GM12878 (cell line): ENCODE results near the gene ITGAV. TPM values are rescaled to one million over a fixed set of nuclear protein-coding genes. Genes with fewer than 3 reads are reported as not detected.

Experiments
- ATAC-seq: fragments of 200-7000 bp; cut with Tn5 transposase; 3 replicates; pipeline ENCODE4 v1.9.1; 2020; ENCODE audit warnings: mild to moderate bottlenecking, moderate library complexity
- BruUV-seq: library from RNA; stranded (reverse); fragments of 400-500 nt; replicated peaks from 2 replicates; lab custom pipeline; 2021; lab: Mats Ljungman, UMichigan
- CTCF ChIA-PET: fragments of 300-600 bp; sonication (Branson Sonifier 250); formaldehyde crosslinking; extraction: SDS; loops from one replicate; lab custom pipeline; 2021; ENCODE audit warnings: inconsistent platforms; lab: Yijun Ruan, JAX
- POLR2A ChIA-PET: fragments of 350-600 bp; formaldehyde crosslinking; extraction: SDS; loops from one replicate; lab custom pipeline; 2021; ENCODE audit warnings: inconsistent platforms; lab: Charles Lee
- RAD21 ChIA-PET: fragments of 300-600 bp; sonication (Branson Sonifier 250); formaldehyde crosslinking; loops from one replicate; lab custom pipeline; 2023; ENCODE audit warnings: antibody characterized with exemption; ENCODE audit not compliant: unreplicated experiment; lab: Charles Lee
- SMC1A ChIA-PET: fragments of 300-600 bp; sonication (Branson Sonifier 250); formaldehyde crosslinking; loops from one replicate; lab custom pipeline; 2023; ENCODE audit not compliant: unreplicated experiment, uncharacterized antibody; lab: Charles Lee
- DNase-seq: peaks from one replicate; pipeline ENCODE4 v3.0.0-alpha.2; 2011; ENCODE audit warnings: low read depth, low spot score
- FAIRE-seq: peaks from 3 replicates; lab custom pipeline; 2011; peaks lifted over from hg19 to GRCh38; lab: Jason Lieb, UNC
- H2AFZ ChIP-seq: 2 replicates; pipeline ENCODE4 v1.6.0; 2011; ENCODE audit warnings: low read depth, low read length, control low read depth; ENCODE audit not compliant: control insufficient read depth
- H3K27ac ChIP-seq: 2 replicates; pipeline ENCODE4 v1.5.1; 2011; ENCODE audit warnings: control low read depth; ENCODE audit not compliant: control insufficient read depth, insufficient read depth
- H3K27me3 ChIP-seq, 2 experiments: replicated peaks in 1 of 2; 2 replicates each; pipeline versions ENCODE4 v1.6.0 to v1.6.1; 2011; ENCODE audit warnings: low read length in 1 of 2; ENCODE audit not compliant: control insufficient read depth in 2 of 2, insufficient read depth in 2 of 2
- H3K36me3 ChIP-seq, 2 experiments: 2 replicates each; pipeline ENCODE4 v1.5.1; 2011; ENCODE audit warnings: low read length in 1 of 2; ENCODE audit not compliant: control insufficient read depth in 2 of 2, insufficient read depth in 2 of 2
- H3K4me1 ChIP-seq: 2 replicates; pipeline ENCODE4 v1.6.1; 2011; ENCODE audit warnings: mild to moderate bottlenecking, low read length, moderate library complexity, mixed read lengths; ENCODE audit not compliant: control insufficient read depth, insufficient read depth
- H3K4me2 ChIP-seq: 2 replicates; pipeline ENCODE4 v1.6.0; 2011; ENCODE audit warnings: control low read depth; ENCODE audit not compliant: control insufficient read depth, insufficient read depth
- H3K4me3 ChIP-seq: fragments of 200-600 bp; sonication (generic); 2 replicates; pipeline ENCODE4 v1.5.1; 2016
- H3K79me2 ChIP-seq: 2 replicates; pipeline ENCODE4 v1.6.0; 2011; ENCODE audit warnings: low read length; ENCODE audit not compliant: control insufficient read depth, insufficient read depth
- H3K9ac ChIP-seq: 2 replicates; pipeline ENCODE4 v1.8.0; 2011; ENCODE audit warnings: low read length, control low read depth, mixed read lengths; ENCODE audit not compliant: control insufficient read depth, insufficient read depth
- H3K9me3 ChIP-seq: replicated peaks from 3 replicates; pipeline ENCODE4 v1.5.1; 2011; ENCODE audit warnings: mild to moderate bottlenecking, low read length; ENCODE audit not compliant: control insufficient read depth, insufficient read depth
- H4K20me1 ChIP-seq: 2 replicates; pipeline ENCODE4 v1.6.0; 2011; ENCODE audit not compliant: control insufficient read depth, insufficient read depth
- E4F1 ChIP-seq: fragments of 450-650 bp; IDR thresholded peaks from 2 replicates; pipeline ENCODE4 v1.6.1; 2018; ENCODE audit warnings: borderline replicate concordance, mild to moderate bottlenecking; ENCODE audit not compliant: partially characterized antibody
- EED ChIP-seq: sonication (generic); IDR thresholded peaks from 2 replicates; pipeline ENCODE4 v1.6.1; 2016; ENCODE audit warnings: antibody characterized with exemption, low read depth
- EGR1 ChIP-seq, 2 experiments: IDR thresholded peaks; 1 replicate in 1 of 2; 2 replicates in 1 of 2; pipeline ENCODE4 v1.6.1; 2011 to 2012; ENCODE audit warnings: low read depth in 2 of 2, low read length in 2 of 2, borderline replicate concordance in 1 of 2, mild to moderate bottlenecking in 1 of 2, moderate library complexity in 1 of 2
- NR2C2 ChIP-seq: IDR thresholded peaks from 2 replicates; pipeline ENCODE4 v1.6.1; 2011; ENCODE audit warnings: borderline replicate concordance, low read depth; ENCODE audit not compliant: control insufficient read depth, insufficient read length
- POU2F2 ChIP-seq: IDR thresholded peaks from 3 replicates; pipeline ENCODE4 v1.6.1; 2011; ENCODE audit warnings: low read depth, mild to moderate bottlenecking, low read length, borderline replicate concordance
- RAD21 ChIP-seq: IDR thresholded peaks from 2 replicates; pipeline ENCODE4 v1.6.1; 2011; ENCODE audit warnings: mild to moderate bottlenecking, low read depth, low read length, moderate library complexity; ENCODE audit not compliant: insufficient read depth
- SREBF2 ChIP-seq: IDR thresholded peaks from 2 replicates; pipeline ENCODE4 v1.6.1; 2012; ENCODE audit warnings: mild to moderate bottlenecking, low read length
- ZBTB11 ChIP-seq: fragments of 450-650 bp; formaldehyde crosslinking; IDR thresholded peaks from 2 replicates; pipeline ENCODE4 v1.5.0; 2022; ENCODE audit warnings: mild to moderate bottlenecking, missing genetic modification characterization
- ZNF384 ChIP-seq: IDR thresholded peaks from 2 replicates; pipeline ENCODE4 v1.6.1; 2012; ENCODE audit warnings: low read depth, mild to moderate bottlenecking, low read length, improper control_type of control experiment, borderline replicate concordance
- WGBS: methylation state at CpG from one replicate; pipeline ENCODE4 v1.1.6; 2016; ENCODE audit warnings: low lambda C conversion rate; ENCODE audit not compliant: insufficient replicate concordance, insufficient coverage; ENCODE audit errors: missing lambda C conversion rate; 5-methylcytosine and 5-hydroxymethylcytosine counted together
- in situ Hi-C: fragments of 300-500 bp; cut with MboI; formaldehyde crosslinking; loops from 9 replicates; pipeline ENCODE4 v1.14.3; 2018; ENCODE audit warnings: mixed read lengths
- intact Hi-C: fragments of 100-400 bp; cut with micrococcal nuclease; formaldehyde crosslinking; loops from one replicate; pipeline ENCODE4 v1.14.2; 2022; ENCODE audit not compliant: unreplicated experiment
- polyA plus RNA-seq, 11 experiments: library from polyadenylated mRNA; depleted of rRNA in 4 of 11; unstranded in 6 of 11; stranded (reverse) in 5 of 11; fragments of >200 nt; fragmentation: Nextera tagmentation in 4 of 11; fragmentation: Illumina TruSeq in 1 of 11; extraction: Ambion mirVana in 4 of 11; extraction: Trizol in 1 of 11; gene quantifications; 1 replicate in 1 of 11; 2 replicates in 10 of 11; pipeline versions ENCODE4 v1.2.1 to v1.2.3, GENCODE V29; 2011 to 2016; ENCODE audit warnings: inconsistent platforms in 2 of 11, missing spikeins in 2 of 11, low read depth in 1 of 11
- total RNA-seq, 4 experiments: library from RNA; depleted of rRNA in 3 of 4; stranded (reverse); fragments of >200 nt in 3 of 4; fragmentation: Illumina TruSeq in 1 of 4; extraction: Trizol in 1 of 4; gene quantifications; 2 replicates each; pipeline versions ENCODE4 v1.2.1 to v1.2.3, GENCODE V29; 2013 to 2021

ITGAV gene
- total and polyA plus RNA-seq, 10 of the 15 experiments (the other 5 are each of a cell fraction or from before 2014, with no cell fraction given): 2.1 to 10.8 (median 6.1) TPM

GRCh38 chr2:186716004-186716403 is 126.1 kb downstream of the ITGAV start:
- H3K27me3 ChIP-seq: no peaks in the 10 kb centered on the region
- RAD21 ChIA-PET: no interaction called here
- H3K4me2 ChIP-seq: no peak overlapping the region
- no peaks in the 10 kb centered on the region for H3K36me3 ChIP-seq
- H3K9ac ChIP-seq: no peak overlapping the region
- POLR2A ChIA-PET: interaction anchor here (0.5 kb wide), 1 partner anchor 103 kb away, joined by 4 read pairs; no protein-coding TSS in a partner anchor
- H4K20me1 ChIP-seq: no peaks in the 10 kb centered on the region
- intact Hi-C loops: no loop called here
- H2AFZ ChIP-seq: no peak overlapping the region
- SMC1A ChIA-PET: interaction anchor here (0.9 to 1.8 kb wide), 6 partner anchors 9 to 354 kb away, joined by 3 to 5 read pairs (median 4); no protein-coding TSS in a partner anchor
- TF ChIP-seq ZNF384: no peak
- TF ChIP-seq RAD21: no peak
- no peak for TF ChIP-seq EGR1 (IDR thresholded peaks at IDR 0.05; ENCODE audit: borderline replicate concordance in 1 of 2, low read depth in 2 of 2, low read length in 2 of 2)
- TF ChIP-seq POU2F2: no peak
- TF ChIP-seq EED: no peak
- TF ChIP-seq ZBTB11: no peak
- no peak for TF ChIP-seq NR2C2
- TF ChIP-seq E4F1: no peak
- TF ChIP-seq SREBF2: no peak
- TF ChIP-seq, all 136 proteins: peak for 0
- DNase-seq (no peak), FAIRE-seq (no peak), ATAC-seq (no peak)
- Histone ChIP-seq H3K4me1 (no peaks in the 10 kb centered on the region), H3K79me2 (no peaks in the 10 kb centered on the region), H3K27ac (no peak overlapping the region), H3K4me3 (no peak overlapping the region), H3K9me3 (no peaks in the 10 kb centered on the region)
- in situ Hi-C loops: no loop called here
- no TSS peak for BruUV-seq
- CTCF ChIA-PET: no interaction called here
- 0% methylated on average over 1 of the region's 1 CpG for WGBS
